Activated B cell treated with CpG ODN at 0.5 μM for 24 hours (primary cell): ENCODE data around the gene HEMGN. TPM values are rescaled to one million over a fixed set of nuclear protein-coding genes. Genes with fewer than 3 reads are reported as not detected.

ENCODE experiments used
- ATAC-seq: fragments of 200-7000 bp; cut with Tn5 transposase; one replicate; pipeline ENCODE4 v1.10.0; 2021; ENCODE audit warnings: low read depth, mild to moderate bottlenecking, moderate library complexity
- CTCF ChIA-PET: fragments of 350-600 bp; sonication (Branson Sonifier 250); formaldehyde crosslinking; loops from one replicate; lab custom pipeline; 2021; ENCODE audit warnings: antibody characterized with exemption; lab: Charles Lee
- POLR2A ChIA-PET: fragments of 350-600 bp; sonication (Branson Sonifier 250); formaldehyde crosslinking; loops from one replicate; lab custom pipeline; 2021; ENCODE audit warnings: antibody characterized with exemption; lab: Charles Lee
- DNase-seq: peaks from one replicate; pipeline ENCODE4 v3.0.0; 2022
- H3K27ac Mint-ChIP-seq: one replicate; pipeline ENCODE4 v1.8.0; 2020; ENCODE audit warnings: mixed read lengths
- H3K27me3 Mint-ChIP-seq: one replicate; pipeline ENCODE4 v1.8.0; 2021; ENCODE audit warnings: mixed read lengths
- H3K36me3 Mint-ChIP-seq: one replicate; pipeline ENCODE4 v1.8.0; 2021; ENCODE audit warnings: low read depth, mixed read lengths
- H3K4me1 Mint-ChIP-seq: one replicate; pipeline ENCODE4 v1.8.0; 2021; ENCODE audit warnings: mixed read lengths
- H3K4me3 Mint-ChIP-seq: one replicate; pipeline ENCODE4 v1.8.0; 2020; ENCODE audit warnings: mild to moderate bottlenecking, mixed read lengths
- H3K9me3 Mint-ChIP-seq: one replicate; pipeline ENCODE4 v1.8.0; 2020; ENCODE audit warnings: mixed read lengths
- intact Hi-C: fragments of 100-400 bp; cut with micrococcal nuclease; formaldehyde crosslinking; loops from one replicate; pipeline ENCODE4 v1.15.1; 2024
- total RNA-seq: library from RNA; stranded (reverse); gene quantifications from 2 replicates; pipeline ENCODE4 v1.2.3, GENCODE V29; 2022
- TF ChIP-seq, protein P1 (sequence below): fragments of 200-600 bp; IDR thresholded peaks from one replicate; pipeline ENCODE4 v1.8.0; 2022; ENCODE audit warnings: antibody characterized with exemption, mild to moderate bottlenecking

Gene HEMGN
- total RNA-seq, result 0.11 TPM in 1 of 2 replicates, not detected in the other

DNA sequence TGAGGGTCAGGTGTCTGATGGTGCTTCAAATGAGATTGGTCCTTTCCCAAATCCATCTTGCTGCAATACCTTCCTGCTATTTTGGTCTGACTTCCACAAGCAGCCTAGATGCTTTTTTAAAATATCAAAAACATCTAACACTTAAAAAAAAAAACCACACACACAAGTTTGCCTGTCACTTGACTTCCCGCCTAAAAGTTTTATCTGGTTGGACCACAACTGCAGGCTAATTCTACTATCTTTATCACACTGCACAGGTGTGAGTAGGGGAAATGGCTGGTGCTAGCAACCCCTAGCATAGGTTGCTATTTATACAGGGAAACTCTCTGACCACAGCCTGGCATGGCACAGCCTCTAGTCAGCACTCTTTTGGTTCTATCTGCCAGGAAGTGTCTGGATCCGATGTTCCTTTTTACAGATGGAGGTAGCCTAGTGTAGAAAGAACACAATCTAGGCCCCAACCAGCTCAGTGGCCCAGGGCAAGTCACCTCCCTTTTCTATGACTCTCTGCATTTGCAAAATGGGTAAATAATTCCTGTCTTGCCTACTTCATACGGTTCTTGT, at the start of gene HEMGN:
Gene HEMGN (minus strand): TSS at position 92 of the 564 bp plus-strand sequence. CDS start 36 bp downstream, at position 56.
- Mint-ChIP-seq H3K9me3 (no peaks in the 10 kb centered on the region), H3K4me3 (no peak within 1 kb of the TSS), H3K4me1 (peaks cover 7% of the 10 kb centered on the region), H3K27ac (no peak within 1 kb of the TSS), H3K27me3 (peaks cover 2% of the 10 kb centered on the region), H3K36me3 (no peaks in the 10 kb centered on the region)
- ATAC-seq (peak; percentile 37), DNase-seq (no peak)
- intact Hi-C loops, result no loop called here
- ChIA-PET POLR2A (no interaction called here), CTCF (interaction anchor here (1.1 kb wide), 1 partner anchor 16 kb away, joined by 3 read pairs; the partner anchor contains the start of gene TRMO)
- TF ChIP-seq, protein P1, sequence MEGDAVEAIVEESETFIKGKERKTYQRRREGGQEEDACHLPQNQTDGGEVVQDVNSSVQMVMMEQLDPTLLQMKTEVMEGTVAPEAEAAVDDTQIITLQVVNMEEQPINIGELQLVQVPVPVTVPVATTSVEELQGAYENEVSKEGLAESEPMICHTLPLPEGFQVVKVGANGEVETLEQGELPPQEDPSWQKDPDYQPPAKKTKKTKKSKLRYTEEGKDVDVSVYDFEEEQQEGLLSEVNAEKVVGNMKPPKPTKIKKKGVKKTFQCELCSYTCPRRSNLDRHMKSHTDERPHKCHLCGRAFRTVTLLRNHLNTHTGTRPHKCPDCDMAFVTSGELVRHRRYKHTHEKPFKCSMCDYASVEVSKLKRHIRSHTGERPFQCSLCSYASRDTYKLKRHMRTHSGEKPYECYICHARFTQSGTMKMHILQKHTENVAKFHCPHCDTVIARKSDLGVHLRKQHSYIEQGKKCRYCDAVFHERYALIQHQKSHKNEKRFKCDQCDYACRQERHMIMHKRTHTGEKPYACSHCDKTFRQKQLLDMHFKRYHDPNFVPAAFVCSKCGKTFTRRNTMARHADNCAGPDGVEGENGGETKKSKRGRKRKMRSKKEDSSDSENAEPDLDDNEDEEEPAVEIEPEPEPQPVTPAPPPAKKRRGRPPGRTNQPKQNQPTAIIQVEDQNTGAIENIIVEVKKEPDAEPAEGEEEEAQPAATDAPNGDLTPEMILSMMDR, result no peak

GRCh38 chr9:97987487-97987886, 49.5 kb upstream of the HEMGN start:
- Mint-ChIP-seq H3K27ac (peak overlapping the region; percentile 57), H3K36me3 (no peaks in the 10 kb centered on the region), H3K27me3 (no peaks in the 10 kb centered on the region), H3K4me1 (peaks cover 70% of the 10 kb centered on the region), H3K4me3 (peak overlapping the region; percentile 28), H3K9me3 (no peaks in the 10 kb centered on the region)
- CTCF ChIA-PET, result interaction anchor here (1.2 kb wide), 1 partner anchor 23 kb away, joined by 3 read pairs; no protein-coding TSS in a partner anchor
- DNase-seq (no peak), ATAC-seq (no peak)
- POLR2A ChIA-PET, result interaction anchor here (0.6 to 3.1 kb wide), 4 partner anchors 23 to 354 kb away, joined by 3 to 23 read pairs (median 3); partner anchors contain the start of genes NCBP1, TRMO and TSTD2
- intact Hi-C loops, result loop anchor here (5.0 kb wide), 1 partner anchor 135 kb away; the partner anchor contains the start of gene FOXE1
- TF ChIP-seq, protein P1, result no peak

DNA sequence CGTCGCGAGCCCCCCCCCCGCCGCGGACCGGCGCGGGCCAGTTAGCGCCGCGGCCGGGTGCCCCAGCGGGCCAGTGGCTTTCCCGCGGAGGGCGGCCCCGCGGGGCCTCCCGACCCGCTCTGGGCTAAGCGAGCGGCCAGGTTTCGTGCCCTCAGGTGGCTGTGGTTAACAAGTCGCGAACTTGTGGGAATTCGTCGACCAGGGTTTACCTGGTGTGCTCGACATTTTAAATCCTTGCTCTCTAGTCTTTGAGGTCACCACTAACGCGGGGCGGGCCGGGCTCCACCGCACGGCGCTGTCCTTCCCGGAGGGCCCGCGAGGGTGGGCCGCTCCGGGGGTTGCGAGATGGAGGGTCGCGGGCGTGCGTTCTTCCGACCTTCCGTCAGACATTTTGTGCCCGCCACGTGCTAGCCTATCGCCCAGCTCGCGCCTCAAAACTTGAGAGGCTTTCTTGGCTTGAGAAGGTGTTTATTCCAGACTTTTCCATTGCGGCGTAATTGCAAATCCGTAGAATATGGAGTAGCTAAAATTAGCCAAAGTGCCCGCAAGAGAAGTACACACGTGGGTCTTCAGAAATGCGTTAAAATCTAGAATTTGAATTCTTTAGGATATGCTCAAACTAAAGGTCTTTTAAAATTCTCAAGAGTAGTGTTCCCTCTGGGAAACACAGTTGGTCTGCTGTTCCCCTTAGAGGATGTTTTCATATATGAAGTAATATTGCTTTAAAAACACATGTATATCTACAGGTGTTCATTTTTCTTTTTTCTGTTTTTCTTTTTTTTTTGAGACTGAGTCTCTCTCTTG, 47.3 kb upstream of the HEMGN start:
- intact Hi-C loops, result loop anchor here (5.0 kb wide), 1 partner anchor 133 kb away; the partner anchor contains the start of gene FOXE1
- H3K27me3 Mint-ChIP-seq, result no peaks in the 10 kb centered on the region

DNA sequence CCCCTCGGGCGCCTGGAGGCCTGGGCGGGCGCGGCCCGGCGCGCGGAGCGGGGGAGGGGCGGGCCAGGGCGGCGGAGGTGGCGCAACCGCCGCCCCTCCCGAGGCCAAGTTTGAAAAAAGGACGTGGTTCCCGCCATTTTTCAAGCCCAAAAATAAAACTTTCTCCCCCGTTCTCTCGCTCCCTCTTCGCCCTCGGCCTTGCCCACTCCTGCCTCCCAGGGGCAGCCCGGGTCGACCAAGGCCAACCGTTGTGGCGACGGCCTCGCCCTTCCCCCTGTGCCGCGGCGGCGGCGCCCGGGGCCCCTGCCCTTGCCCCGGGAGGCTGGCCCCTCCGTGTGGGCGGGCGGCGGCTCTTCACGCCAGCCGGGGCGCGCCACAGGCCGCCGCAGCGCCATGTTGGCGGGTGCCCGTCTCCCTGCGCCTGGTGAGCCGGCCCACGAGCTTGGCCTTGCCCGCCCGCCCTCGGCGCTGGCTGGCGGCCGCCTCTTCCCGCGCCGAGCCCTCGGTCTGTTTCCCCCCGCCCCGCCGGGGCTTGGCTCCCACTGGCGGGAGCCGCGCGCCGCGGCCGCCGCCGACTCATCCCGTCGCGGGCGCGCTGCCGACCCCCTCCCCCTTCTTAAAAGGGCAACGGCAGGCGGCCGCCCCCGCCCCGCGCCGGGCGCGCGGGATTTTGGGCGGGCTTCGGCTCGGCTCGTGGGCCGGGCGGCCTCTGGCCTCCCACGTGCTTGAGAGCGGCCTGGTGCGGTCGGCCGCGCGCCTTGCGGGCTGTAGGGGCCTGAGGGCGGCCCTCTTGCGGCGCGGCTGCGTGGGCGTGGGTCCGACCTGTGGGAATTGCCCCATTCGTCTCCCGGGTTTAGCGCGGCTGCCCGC, 46.5 kb upstream of the HEMGN start:
- Mint-ChIP-seq H3K4me1 (peaks cover 52% of the 10 kb centered on the region), H3K27me3 (no peaks in the 10 kb centered on the region)
- CTCF ChIA-PET, result interaction anchor here (0.6 to 2.4 kb wide), 5 partner anchors 13 to 287 kb away, joined by 3 to 8 read pairs (median 4); partner anchors contain the start of genes TRMO and XPA

More for the DNA sequence above, 47.3 kb upstream of the HEMGN start:
- ChIA-PET POLR2A (interaction anchor here (1.1 to 4.7 kb wide), 9 partner anchors 58 to 352 kb away, joined by 5 to 94 read pairs (median 26); partner anchors contain the start of genes NANS, NCBP1, TBC1D2 and TRMO), CTCF (interaction anchor here (0.6 to 2.4 kb wide), 2 partner anchors 22 to 63 kb away, joined by 3 to 5 read pairs; partner anchors contain the start of gene TRMO)
- H3K4me1 Mint-ChIP-seq, result peaks cover 60% of the 10 kb centered on the region
- H3K27ac Mint-ChIP-seq, result peak overlapping the region; percentile 89
- H3K9me3 Mint-ChIP-seq, result no peaks in the 10 kb centered on the region
- ATAC-seq (no peak), DNase-seq (no peak)
- H3K4me3 Mint-ChIP-seq, result peak overlapping the region; percentile 79
- no peaks in the 10 kb centered on the region for H3K36me3 Mint-ChIP-seq
- TF ChIP-seq, protein P1, result no peak

More for the DNA sequence above, 46.5 kb upstream of the HEMGN start:
- POLR2A ChIA-PET, result interaction anchor here (1.1 to 4.7 kb wide), 10 partner anchors 14 to 351 kb away, joined by 3 to 94 read pairs (median 21); partner anchors contain the start of genes NANS, NCBP1, TBC1D2 and TRMO
- intact Hi-C loops, result loop anchor here (5.0 kb wide), 3 partner anchors 132 to 1567 kb away; partner anchors contain the start of genes FOXE1, TDRD7 and ZNF367
- ATAC-seq (peak; percentile 29), DNase-seq (peak; percentile 81)
- H3K9me3 Mint-ChIP-seq, result no peaks in the 10 kb centered on the region
- H3K27ac Mint-ChIP-seq, result peak overlapping the region; percentile 83
- H3K4me3 Mint-ChIP-seq, result peak overlapping the region; percentile 81
- no peaks in the 10 kb centered on the region for H3K36me3 Mint-ChIP-seq
- TF ChIP-seq, protein P1, result no peak
